Upper lobe of right lung (tissue), 1 donor: ENCODE measurements around the gene ADAMTS3. TPM values are rescaled to one million over a fixed set of nuclear protein-coding genes. Genes with fewer than 3 reads are reported as not detected.

Experiments
- ATAC-seq: fragments of 200-7000 bp; cut with Tn5 transposase; one replicate; pipeline ENCODE4 v1.9.1; 2020; ENCODE audit warnings: mild to moderate bottlenecking, moderate library complexity
- DNase-seq: peaks from one replicate; pipeline ENCODE4 v3.0.0-alpha.2; 2020
- H3K27ac ChIP-seq: fragments of 200-600 bp; one replicate; pipeline ENCODE4 v1.8.0; 2022
- H3K27me3 ChIP-seq: fragments of 200-600 bp; one replicate; pipeline ENCODE4 v1.8.0; 2022; ENCODE audit warnings: mild to moderate bottlenecking
- H3K36me3 ChIP-seq: fragments of 200-600 bp; one replicate; pipeline ENCODE4 v1.8.0; 2022
- H3K4me1 ChIP-seq: fragments of 200-600 bp; one replicate; pipeline ENCODE4 v1.8.0; 2022
- H3K4me3 ChIP-seq: fragments of 200-600 bp; one replicate; pipeline ENCODE4 v1.8.0; 2022; ENCODE audit warnings: mild to moderate bottlenecking
- H3K9me3 ChIP-seq: fragments of 200-600 bp; one replicate; pipeline ENCODE4 v1.8.0; 2022
- intact Hi-C: fragments of 100-400 bp; cut with DNase I; formaldehyde crosslinking; loops from one replicate; pipeline ENCODE4 v1.11.0; 2022
- total RNA-seq: library from RNA; stranded (reverse); fragmentation: NEBNext Ultra II Directional; extraction: Animal tissue kit (Norgen Biotek cat#: 25700); gene quantifications from one replicate; pipeline ENCODE4 v1.2.1, GENCODE V29; 2021
- TF ChIP-seq, protein P1 (sequence below): fragments of 200-600 bp; IDR thresholded peaks from one replicate; pipeline ENCODE4 v1.8.0; 2022; ENCODE audit warnings: antibody characterized with exemption
- donor health status: DM: no; HTN: yes; CAD: no; lungs with severe emphysema.

Gene ADAMTS3
- total RNA-seq, 1 donor from 2014 or later = 3.6 TPM

- DNase-seq = peak; percentile 68
- H3K27me3 ChIP-seq = no peaks in the 10 kb centered on the region
Observed at GRCh38 chr4:72397314-72397713, 171.7 kb downstream of the ADAMTS3 start.

DNA sequence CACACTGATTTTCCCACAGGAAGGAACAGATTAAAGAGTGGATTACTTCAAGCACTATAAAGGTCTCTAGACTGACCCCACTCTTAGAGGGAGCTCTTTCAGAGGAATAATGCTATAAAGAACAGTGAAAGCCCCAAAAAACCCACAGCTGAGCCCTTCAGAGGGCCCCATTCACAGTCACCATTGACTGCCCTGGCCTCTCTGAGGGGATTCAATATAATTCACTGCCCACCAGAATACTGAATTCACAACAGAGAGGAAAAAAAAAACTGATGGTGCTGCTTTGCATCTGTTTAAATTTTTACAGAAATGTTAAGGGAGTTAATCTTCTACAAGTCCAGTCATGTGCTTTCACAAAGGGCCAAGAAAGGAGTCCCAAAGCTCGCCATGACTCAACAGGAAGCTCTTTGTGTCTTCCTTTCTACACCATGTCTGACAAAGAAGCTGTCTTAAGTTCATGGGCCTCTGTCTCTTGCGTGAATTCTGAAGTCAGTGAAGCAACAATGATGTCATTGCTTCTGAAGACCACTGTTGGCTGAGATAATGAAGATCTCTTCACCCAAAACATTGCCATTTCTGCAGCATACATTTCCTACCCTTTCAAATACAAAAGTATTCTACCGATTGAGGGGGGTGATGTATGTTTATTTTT, 174.9 kb downstream of the ADAMTS3 start:
- Histone ChIP-seq H3K27ac (no peak overlapping the region), H3K9me3 (no peaks in the 10 kb centered on the region), H3K36me3 (no peaks in the 10 kb centered on the region), H3K4me1 (no peaks in the 10 kb centered on the region), H3K4me3 (no peak overlapping the region), H3K27me3 (no peaks in the 10 kb centered on the region)
- intact Hi-C loops = no loop called here
- no peak for DNase-seq
- ATAC-seq = no peak
- TF ChIP-seq, protein P1, sequence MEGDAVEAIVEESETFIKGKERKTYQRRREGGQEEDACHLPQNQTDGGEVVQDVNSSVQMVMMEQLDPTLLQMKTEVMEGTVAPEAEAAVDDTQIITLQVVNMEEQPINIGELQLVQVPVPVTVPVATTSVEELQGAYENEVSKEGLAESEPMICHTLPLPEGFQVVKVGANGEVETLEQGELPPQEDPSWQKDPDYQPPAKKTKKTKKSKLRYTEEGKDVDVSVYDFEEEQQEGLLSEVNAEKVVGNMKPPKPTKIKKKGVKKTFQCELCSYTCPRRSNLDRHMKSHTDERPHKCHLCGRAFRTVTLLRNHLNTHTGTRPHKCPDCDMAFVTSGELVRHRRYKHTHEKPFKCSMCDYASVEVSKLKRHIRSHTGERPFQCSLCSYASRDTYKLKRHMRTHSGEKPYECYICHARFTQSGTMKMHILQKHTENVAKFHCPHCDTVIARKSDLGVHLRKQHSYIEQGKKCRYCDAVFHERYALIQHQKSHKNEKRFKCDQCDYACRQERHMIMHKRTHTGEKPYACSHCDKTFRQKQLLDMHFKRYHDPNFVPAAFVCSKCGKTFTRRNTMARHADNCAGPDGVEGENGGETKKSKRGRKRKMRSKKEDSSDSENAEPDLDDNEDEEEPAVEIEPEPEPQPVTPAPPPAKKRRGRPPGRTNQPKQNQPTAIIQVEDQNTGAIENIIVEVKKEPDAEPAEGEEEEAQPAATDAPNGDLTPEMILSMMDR = no peak

More at GRCh38 chr4:72397314-72397713, 171.7 kb downstream of the ADAMTS3 start:
- Histone ChIP-seq H3K36me3 (no peaks in the 10 kb centered on the region), H3K4me3 (no peak overlapping the region), H3K27ac (no peak overlapping the region), H3K4me1 (no peaks in the 10 kb centered on the region), H3K9me3 (no peaks in the 10 kb centered on the region)
- TF ChIP-seq, protein P1 = no peak
- intact Hi-C loops = no loop called here
- peak; percentile 32 for ATAC-seq

DNA sequence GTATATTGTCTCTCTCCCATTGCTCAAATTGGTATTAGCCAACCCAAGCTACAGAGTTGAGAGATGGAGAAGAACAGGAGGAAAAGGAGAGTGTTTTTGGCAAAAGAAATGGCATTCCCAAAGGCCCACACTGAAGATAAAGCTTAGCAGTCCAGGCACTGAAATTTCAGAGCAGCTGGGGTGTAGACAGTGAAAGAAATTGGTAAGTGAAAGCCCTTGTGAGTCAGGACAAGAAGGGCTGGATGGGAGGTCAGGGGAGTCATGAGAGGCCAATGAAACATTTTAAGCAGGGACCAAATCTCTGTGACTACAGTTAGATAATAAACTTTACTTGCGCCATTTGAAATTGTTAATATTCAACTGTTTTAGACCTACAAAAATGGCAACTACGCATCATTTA, 177.7 kb downstream of the ADAMTS3 start:
- H3K4me3 ChIP-seq = no peak overlapping the region
- intact Hi-C loops = no loop called here
- H3K27me3 ChIP-seq = no peaks in the 10 kb centered on the region
- H3K9me3 ChIP-seq = no peaks in the 10 kb centered on the region
- DNase-seq (no peak), ATAC-seq (no peak)
- no peaks in the 10 kb centered on the region for H3K36me3 ChIP-seq
- no peak overlapping the region for H3K27ac ChIP-seq
- TF ChIP-seq, protein P1 = no peak
- H3K4me1 ChIP-seq = no peaks in the 10 kb centered on the region

- H3K9me3 ChIP-seq = no peaks in the 10 kb centered on the region
- ATAC-seq = no peak
- no peaks in the 10 kb centered on the region for H3K4me1 ChIP-seq
- no peaks in the 10 kb centered on the region for H3K36me3 ChIP-seq
- no peak for DNase-seq
- intact Hi-C loops = no loop called here
- no peaks in the 10 kb centered on the region for H3K27me3 ChIP-seq
- H3K4me3 ChIP-seq = no peak overlapping the region
- no peak overlapping the region for H3K27ac ChIP-seq
- TF ChIP-seq, protein P1 = no peak
Observed at GRCh38 chr4:72390409-72390808, 178.6 kb downstream of the ADAMTS3 start.

DNA sequence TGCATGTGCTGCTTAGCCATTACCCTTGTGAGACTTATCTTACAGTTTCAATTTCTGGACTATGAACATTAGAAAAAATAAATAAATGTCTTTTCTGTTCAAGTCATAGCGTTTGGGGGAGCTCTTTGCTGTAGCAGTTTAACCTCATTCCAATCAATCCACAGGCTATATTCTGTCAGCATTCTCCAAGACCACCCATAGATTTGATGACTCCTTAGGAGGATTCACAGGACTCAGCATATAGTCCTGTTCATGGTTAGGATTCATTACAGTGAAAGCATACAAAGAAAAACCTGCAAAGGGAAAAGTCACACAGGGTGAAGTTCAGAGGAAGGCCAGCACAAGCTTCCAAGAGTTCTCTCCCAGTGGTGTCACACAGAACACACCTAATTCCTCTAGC, 180.5 kb downstream of the ADAMTS3 start:
- H3K27me3 ChIP-seq = no peaks in the 10 kb centered on the region
- no peaks in the 10 kb centered on the region for H3K9me3 ChIP-seq
- DNase-seq (no peak), ATAC-seq (no peak)
- intact Hi-C loops = no loop called here
- no peak overlapping the region for H3K4me3 ChIP-seq
- TF ChIP-seq, protein P1 = no peak
- no peaks in the 10 kb centered on the region for H3K36me3 ChIP-seq
- H3K27ac ChIP-seq = no peak overlapping the region
- H3K4me1 ChIP-seq = no peaks in the 10 kb centered on the region

DNA sequence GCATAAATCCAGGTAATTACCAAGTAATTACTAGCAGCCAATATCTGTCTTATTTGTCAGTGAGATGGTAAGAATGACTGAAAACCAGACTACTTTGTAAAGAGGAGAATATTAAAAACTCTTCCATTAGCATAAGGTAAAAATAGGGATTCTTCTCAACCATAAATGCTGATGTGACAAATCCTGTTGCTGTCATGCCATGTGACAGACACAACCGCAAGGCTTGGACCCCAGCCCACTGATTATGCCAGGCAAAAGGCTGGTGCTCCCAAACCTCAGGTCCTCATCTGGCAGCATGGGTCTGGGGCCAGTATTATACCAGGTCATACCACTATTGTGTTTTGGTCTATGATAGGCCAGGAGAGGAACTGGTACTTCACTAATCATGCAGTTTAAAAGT, 181.1 kb downstream of the ADAMTS3 start:
- intact Hi-C loops = no loop called here
- no peak for ATAC-seq

More for the DNA sequence above, 181.1 kb downstream of the ADAMTS3 start:
- no peaks in the 10 kb centered on the region for H3K4me1 ChIP-seq
- TF ChIP-seq, protein P1 = no peak
- no peaks in the 10 kb centered on the region for H3K27me3 ChIP-seq
- no peak overlapping the region for H3K27ac ChIP-seq
- no peaks in the 10 kb centered on the region for H3K36me3 ChIP-seq
- DNase-seq = no peak
- no peaks in the 10 kb centered on the region for H3K9me3 ChIP-seq
- H3K4me3 ChIP-seq = no peak overlapping the region
